ENCODE data around the gene AK1.
A peak's percentile ranks its signal among the peaks of the same experiment; 100 is the strongest.

Gene AK1, protein sequence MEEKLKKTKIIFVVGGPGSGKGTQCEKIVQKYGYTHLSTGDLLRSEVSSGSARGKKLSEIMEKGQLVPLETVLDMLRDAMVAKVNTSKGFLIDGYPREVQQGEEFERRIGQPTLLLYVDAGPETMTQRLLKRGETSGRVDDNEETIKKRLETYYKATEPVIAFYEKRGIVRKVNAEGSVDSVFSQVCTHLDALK

DNA sequence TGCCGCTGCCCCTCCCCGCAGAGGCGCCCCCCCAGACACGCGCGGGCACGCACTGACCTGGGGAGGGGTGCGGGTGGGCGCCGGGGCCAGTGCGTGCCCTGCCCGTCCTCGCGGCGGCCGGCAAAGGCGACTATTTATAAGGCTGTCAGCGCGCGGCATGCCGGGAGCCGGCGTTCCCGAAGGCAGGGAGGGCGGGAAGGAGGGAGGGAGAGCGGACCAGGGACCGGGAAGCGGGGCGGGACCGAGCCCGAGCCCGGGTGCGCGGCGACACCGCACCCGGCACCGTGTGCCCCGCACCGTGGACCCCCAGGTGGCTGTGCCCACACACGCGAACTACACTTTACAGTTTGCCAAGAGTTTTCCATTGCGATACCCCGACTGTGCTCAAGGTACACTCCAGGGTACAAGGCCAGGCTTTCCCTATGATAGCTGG, at the start of gene AK1:
Gene AK1 (minus strand): TSS at position 110 of the 433 bp plus-strand sequence. CDS start 3,058 bp downstream, outside the sequence.
- peak in 50 of 51 donors; percentile 44 to 90 (median 80) for DNase-seq

DNA sequence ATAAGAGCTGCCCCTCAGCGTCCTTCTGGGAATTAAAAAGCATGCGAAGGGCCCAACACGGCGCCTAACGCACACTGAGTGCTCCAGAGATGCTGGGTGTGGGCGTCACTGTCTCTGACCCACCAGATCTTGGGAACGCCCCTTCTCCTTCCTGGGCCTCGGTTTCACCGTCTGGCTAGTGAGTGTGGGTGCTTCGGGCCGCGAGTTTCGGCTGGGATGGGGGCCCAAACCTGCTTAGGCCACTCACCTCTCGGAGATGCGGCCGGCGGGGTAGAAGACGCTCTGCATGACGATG, 49.4 kb upstream of the AK1 start:
- DNase-seq = no peak

DNA sequence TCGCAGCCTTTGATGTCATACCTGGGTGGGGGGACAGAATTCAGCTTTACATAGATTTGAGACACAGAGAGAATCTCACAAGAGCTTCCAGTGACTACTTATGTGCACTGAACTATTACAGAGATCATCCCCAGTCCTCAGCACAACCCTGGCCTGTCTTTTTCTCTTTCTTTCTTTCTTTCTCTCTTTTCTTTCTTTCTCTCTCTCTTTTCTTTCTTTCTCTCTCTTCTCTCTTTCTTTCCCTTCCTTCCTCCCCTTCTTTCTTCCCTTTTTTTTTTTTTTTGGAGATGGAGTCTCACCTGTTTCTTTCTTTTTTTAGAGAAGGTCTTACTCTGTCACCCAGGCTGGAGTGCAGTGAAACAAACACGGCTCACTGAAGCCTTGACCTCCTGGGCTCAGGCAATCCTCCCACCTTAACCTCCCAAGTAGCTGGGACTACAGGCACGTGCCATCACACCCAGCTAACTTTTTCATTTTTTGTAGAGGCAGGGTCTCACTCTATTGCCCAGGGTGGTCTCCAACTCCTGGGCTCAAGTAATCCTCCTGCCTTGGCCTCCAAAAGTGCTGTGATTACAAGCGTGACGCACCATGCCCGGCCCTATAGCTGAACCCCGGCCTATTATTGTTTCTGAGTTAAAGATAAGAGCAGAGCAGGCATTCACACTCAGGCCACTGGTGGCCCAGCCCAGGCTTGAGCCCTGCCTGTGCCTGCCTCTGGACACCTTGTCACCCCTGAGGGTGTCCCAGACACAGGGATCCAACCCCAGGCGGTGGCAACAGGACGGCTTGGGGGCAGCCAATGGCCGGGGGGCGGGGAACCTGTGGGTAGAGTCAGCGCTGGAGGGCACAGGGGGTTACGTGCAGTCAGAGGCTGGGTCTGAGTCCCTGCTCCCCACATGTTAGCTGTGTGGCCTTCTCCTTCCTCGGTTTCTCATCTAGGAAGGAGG, 48.8 kb upstream of the AK1 start:
- DNase-seq = no peak

DNA sequence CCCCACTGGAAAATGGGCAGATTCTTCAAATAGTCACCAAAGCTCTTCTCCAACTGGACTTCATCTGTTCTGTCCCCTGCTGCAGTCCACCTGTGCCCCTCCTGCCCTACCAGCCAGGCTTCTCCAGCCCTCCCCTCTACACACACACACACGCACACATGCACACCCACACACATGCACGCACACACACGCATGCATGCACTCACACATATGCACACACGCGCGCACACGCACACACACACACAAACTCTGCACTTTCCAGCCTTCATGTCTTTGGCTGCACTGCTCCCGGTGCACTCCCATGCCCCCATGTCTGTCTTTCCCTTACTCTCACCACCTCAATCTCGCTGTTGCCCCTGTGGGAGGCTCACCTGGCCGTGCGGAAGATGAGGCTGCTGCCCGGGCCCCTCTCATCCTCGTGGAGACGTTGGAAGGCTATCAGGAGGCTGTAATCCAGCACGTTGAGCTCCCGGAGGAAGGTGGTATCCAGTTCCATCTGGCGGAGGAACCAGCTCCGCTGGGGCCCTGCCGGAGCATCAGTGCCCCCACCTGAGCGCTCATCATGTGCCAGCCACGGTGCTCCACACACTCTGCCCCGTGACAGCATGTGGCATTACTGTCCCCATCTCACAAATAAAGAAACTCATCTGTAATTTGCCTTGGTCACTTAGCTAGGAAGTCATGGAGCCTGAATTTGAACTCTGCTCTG, 47.4 kb upstream of the AK1 start:
- no peak for DNase-seq

DNA sequence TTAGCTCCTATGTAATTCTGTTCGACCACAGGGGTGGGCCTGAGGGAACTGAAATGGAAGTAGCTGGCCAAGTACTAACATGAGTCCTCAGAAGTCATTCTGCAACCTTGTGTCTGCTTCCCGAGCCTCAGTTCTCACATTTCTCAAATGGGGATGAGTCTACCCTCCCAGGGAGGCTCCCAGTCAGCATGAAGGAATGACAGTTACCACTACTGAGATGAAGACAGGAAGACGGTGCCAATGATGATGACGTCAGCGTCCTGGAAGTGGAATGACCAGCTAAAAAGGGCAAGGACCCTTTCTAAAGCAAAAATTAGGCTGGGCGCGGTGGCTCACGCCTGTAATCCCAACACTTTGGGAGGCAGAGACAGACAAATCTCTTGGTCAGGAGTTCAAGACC, 46.3 kb upstream of the AK1 start:
- DNase-seq = no peak

DNA sequence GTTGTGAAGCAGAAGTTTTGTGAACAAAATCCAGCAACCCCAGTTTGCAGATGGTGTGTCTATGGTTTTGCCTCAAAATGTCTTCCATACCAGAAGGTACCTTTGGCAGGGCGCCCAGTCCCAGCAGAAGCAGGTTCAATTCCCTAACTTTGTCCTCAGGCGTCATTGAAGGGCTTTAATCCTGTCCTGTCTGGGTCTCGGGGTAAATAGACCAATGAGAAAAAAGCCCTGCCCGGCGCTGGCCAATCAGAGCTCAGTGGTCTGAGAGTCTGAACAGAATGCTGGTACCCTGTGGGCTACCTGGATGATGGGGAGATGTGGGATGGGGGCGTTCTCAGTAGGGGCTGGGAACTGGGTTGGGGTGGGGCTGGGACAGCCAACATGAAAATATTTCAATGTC, 45.6 kb upstream of the AK1 start:
- no peak for DNase-seq

DNA sequence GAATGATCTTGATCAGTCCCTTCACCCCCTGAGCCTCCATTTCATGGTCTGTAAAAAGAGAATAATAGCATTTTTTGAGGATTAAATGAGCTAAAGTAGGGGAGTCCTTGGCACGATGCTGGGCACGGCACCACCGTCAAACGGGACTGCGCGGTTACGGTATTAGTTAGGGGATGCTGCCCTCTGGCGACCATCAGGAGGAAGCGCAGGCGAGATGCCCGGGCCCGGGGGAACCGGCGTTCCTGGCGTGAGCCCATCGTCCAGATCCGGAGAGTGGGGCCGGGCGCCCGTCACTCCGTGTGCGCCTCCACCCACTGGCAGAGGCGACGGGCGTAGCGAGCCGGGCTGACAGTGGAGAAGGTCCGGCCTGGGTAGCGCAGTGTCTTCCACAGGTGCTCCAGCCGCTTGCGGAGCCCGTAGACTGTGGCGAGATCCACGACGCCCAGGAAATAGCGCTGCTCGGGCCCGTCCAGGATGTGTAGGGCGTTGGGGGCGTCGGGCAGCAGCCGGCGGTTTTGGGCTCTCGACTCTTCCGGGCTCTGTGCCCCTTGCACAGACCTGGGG, 44.2 kb upstream of the AK1 start:
- peak in 38 of 51 donors; percentile 14 to 80 (median 50) for DNase-seq

DNA sequence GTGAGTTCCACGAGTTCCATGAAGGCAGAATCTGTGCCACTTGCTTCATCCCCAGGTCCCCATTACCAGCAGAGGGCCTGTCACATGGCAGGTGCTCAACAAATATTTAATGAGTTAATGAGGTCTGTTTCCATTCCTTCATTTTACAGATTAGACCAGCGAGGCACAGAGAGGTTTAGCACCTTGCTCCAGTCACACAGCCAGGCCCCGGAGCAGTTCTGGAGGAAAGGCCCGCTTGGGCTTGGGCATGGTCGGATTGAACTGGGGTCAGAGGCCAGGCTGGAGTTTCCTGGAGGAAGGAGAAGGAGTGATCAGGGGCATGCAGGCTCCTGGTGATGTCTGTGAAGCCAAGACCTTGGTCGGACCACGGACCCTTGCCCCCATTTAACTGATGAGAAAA, 43.3 kb upstream of the AK1 start:
- no peak for DNase-seq

DNA sequence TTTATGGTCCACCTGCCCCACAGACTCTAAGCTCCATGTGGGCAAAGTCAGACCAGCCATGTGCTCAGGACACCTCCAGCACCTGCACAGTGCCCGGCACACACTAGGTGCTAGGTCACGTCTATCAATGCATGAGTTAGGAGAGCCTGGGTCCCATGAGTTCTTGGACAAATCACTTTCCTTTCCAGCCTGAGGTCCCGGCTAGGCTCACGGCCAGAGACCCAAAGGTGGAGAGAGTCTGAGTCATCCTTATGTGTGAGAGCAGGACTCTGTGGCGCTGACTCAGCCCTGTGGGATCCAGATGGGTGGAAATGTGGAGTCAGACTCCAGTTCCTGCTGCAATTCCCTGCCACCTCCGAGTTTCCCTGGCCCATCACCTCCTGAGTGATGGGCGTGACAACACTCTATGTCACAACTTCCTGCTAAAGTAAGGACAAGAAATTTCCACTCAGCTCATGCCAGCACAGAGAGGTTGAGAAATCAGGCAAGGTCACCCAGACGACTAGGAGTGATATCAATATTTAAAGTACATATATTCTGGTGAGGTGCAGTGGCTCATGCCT, 41.9 kb upstream of the AK1 start:
- DNase-seq = peak in 4 of 51 donors; percentile 14 to 54 (median 23)

DNA sequence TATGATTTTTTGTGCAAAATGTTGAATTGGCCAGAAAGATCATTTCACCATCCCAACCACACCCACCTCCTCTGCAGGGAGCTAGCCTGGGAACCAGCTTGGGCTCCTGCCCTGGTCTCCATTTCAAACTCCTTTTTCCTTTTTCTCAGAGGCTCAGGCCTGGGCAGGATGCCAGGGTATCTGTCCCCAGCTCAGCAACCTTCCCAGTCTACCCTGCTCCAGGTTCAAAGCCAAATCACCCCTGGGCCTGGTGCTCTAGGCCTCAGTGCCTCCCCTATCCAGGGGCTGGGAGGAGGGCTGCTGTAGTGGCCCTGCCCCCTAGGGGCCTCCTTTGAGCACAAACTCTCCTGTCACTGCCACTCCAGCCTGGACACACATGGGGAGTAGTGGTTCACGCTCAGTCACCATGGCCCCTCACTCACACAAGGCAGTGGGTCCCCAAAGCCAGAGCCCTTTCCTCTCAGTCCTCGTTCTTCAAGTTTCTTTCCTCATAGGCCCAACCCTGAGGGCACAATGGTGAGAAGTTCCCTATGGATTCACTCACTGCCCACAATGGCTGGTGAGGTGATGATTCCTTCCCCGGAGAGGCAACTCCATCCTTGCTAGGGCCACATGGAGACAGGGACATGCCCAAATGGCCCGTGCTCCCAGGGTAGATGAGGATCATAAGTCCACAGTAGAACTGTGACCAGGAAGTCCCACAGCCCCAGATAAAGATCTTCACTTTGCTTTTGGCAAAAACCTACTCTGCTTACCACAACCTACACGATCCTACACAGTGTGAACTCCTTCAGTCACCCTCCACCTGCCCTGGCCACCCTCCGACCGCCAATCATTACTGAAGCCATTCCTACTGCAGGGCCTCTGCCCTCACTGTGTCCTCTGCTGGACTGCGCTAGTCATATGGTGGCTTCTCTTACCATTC, 41.0 kb upstream of the AK1 start:
- DNase-seq = peak in 1 of 51 donors; percentile 20

DNA sequence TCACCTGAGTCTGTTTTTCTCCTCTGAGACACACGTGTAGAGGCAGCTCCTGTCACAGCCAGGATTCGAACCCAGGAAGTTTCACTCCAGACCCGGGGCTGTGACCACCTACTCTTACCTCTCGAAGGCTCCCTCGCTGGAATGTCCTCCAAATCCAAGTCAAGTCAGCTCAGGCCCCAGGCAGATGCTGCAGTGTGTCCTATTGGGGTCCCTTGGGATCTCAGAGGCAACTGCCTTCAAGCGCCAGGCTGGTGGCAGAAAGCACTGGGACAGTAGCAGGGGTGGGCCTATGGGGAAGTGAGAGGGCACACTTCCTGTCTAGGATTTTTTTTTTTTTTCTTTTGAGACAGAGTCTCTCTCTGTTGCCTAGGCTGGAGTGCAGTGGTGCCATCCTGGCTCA, 40.1 kb upstream of the AK1 start:
- no peak for DNase-seq

DNA sequence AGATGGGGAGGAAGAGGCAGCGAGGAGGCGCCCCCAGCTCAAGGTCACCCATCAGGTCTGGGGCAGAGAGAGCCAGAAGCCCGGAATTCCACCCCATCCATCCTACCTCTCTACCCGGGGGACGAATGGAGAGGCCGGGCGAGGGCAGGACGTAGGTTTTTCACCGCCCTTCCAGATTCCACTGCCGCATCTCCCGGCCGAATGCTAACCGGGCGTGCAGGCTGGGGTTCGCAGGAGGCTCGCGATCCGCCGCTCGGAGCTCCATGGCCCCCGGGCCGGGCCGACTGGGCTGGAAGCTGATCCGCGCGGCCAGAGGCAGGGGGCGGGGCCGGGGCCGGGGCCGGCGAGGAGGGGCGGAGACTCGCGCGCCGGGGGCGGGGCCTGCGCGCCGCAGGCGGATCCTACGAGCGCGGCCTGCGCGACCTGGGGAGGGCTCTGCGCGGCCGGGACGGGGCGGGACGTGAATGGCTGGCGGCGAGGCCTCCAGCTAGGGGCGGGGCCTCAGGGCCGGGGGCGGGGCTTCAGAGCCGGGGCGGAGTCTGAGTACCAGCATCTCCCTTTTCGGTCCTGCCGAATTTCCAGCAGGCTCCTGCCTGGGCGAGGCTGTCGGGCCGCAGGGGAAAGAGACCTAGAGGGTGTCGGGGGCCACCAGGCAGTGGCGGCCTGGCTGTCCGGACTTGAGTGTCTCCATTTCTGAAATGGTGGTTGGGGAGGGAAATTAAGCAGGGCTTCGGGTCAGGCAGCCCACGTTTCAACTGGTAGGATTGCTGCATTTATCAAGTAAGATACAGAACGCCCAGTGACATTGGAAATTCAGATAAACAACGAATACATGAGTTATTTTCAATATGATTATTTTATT, 39.5 kb upstream of the AK1 start, which contains the start of gene ST6GALNAC4:
Gene ST6GALNAC4 (minus strand): TSS at position 322 of the 862 bp plus-strand sequence. CDS start 622 bp downstream, outside the sequence.
- peak; percentile 33 to 98 (median 90) for DNase-seq

DNA sequence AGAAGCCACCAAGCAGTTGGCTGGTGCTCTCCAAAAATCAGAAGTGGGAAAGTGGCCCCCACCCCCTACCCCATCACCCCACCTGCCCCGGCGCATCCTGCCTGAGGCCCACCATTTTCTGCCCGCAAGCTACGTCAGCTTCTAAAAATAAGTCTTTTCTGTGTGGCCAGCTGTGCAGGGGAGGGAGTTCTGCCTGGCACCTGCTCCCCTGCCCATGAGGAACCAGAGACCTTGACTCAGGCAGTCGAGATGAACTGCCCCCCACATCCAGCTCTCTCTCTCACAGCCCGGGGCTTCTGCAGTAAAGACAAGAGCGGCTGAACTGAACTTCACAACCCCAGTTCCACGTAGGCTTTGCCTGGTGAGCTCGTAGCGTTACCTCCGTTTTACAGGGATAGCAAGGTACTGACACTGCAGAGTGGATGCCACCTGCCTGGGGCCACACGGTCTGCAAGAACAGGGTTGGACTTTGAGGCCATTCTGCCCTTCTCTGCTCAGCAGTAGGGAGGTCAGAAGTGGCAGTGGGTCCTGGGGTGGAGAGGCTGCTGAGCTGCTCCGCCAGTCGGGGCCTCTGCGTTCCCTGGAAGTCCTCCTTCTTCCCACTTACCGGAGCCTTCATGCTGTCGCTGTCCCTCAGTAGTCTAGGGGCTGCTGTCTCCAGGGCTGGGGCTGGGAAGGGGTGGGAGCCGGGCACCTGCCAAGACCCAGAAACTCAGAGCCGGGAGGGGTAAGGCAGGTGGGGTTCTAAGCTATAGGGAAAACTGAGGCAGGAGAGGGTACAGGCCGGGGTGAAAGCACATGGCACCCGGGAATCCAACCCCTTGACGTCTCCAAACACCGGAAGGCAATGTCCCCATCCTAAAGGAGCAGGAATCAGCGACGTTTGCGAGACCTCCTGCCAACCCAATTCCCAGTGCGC, 38.6 kb upstream of the AK1 start:
- peak in 6 of 51 donors; percentile 21 to 61 (median 26) for DNase-seq

DNA sequence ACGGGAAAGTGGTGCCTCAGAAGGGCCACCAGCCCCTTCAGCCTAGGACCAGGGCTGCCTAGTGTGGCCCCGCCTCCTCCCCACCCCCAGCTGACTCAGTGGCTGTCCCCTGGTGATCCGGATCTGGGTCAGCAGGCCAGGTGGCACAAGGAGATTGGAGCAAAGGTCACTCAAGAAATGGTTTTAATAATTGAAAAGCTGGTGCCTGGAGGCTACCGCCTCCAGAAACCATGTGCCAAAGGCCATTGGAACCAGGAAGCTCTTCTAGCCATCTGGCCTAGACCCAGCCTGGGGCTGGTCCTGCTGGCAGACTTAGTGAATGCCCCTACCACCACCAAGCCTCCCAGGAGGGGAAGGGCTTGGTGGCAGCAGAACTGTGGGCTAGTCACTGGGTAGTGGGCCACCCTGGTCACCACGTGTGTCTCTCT, 37.9 kb upstream of the AK1 start:
- no peak for DNase-seq

DNA sequence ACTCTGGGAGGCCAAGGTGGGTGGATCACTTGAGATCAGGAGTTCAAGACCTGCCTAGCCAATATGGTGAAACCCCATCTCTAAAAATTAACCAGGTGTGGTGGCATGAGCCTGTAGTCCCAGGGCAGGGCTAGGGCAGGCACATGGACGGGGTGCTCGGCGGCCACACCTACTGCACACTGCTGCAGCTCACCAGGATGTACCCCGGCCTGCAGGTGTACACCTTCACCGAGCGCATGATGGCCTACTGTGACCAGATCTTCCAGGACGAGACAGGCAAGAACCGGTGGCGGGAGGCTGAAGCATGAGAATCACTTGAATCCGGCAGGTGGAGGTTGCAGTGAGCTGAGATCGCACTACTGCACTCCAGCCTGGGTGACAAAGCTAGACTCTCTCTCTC, 36.2 kb upstream of the AK1 start:
- no peak for DNase-seq

DNA sequence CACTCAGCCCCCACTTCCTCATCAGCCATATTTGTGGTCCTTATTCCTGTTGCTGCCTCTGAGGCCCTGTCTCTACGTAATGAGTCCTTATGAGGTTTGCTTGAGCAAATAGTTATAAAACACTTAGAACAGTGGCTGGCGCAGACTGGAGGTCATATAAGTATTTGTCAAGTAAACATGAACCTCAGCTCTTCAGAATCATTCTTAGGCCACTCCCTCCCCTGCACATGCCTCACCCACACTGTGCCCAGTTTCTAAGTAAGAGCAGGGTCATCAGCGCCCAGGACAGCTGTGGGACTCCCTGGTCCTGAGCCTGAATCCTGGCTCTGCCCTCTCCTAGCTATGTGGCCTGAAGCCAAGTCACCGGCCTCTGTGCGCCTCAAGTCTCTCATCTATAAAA, 35.4 kb upstream of the AK1 start:
- DNase-seq = no peak

DNA sequence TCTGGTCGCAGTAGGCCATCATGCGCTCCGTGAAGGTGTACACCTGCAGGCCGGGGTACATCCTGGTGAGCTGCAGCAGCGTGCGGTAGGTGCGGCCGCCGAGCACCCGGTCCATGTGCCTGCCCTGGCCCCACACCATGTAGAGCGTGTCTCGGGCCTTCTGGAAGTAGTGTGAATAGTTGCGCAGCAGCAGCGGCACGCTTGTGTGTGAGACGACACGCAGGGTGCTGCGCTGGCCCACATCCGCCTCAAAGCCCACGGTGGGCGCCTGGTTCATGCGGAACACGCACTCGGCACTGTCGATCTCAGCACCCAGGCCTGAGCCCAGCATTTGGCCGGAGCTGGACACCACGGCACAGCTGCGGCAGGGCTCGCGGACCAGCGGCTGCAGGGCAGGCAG, 34.8 kb upstream of the AK1 start:
- DNase-seq = no peak

DNA sequence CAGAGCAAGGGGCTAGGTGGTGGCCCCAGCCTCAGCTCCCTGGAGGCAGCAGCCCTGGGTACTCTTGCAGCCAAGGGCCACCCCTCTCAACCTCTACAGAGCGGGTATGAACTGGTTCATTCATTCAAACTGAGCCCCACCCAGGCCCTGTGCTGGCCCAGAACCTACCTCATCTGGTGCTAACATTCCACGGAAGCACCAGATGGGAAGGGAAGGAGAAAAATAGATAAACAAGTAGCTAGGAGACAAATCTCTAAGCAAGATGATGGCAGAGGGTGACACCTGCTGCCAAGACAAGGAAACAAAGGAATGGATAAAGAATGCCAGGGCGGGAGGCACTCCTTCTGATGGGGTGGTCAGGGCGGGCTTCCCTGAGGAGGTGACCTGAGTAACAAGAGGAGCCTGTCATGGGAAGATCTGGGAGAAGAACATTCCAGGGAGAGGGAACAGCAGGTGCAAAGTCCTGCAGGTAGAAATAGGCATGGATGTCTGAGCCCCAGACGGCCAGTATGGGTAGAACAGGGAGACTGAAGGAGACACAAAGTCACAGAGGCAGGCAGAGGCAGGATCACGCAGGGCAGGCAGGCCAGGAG, 33.2 kb upstream of the AK1 start:
- DNase-seq = no peak
